ENCODE data around the gene SREBF1. TPM values are rescaled to one million over a fixed set of nuclear protein-coding genes. Genes with fewer than 3 reads are reported as not detected.
A peak's percentile ranks its signal among the peaks of the same experiment; 100 is the strongest.

The SREBF1 gene
- total and polyA plus RNA-seq, 3 donors from 2014 or later = 142 to 256 (median 239) TPM

DNA sequence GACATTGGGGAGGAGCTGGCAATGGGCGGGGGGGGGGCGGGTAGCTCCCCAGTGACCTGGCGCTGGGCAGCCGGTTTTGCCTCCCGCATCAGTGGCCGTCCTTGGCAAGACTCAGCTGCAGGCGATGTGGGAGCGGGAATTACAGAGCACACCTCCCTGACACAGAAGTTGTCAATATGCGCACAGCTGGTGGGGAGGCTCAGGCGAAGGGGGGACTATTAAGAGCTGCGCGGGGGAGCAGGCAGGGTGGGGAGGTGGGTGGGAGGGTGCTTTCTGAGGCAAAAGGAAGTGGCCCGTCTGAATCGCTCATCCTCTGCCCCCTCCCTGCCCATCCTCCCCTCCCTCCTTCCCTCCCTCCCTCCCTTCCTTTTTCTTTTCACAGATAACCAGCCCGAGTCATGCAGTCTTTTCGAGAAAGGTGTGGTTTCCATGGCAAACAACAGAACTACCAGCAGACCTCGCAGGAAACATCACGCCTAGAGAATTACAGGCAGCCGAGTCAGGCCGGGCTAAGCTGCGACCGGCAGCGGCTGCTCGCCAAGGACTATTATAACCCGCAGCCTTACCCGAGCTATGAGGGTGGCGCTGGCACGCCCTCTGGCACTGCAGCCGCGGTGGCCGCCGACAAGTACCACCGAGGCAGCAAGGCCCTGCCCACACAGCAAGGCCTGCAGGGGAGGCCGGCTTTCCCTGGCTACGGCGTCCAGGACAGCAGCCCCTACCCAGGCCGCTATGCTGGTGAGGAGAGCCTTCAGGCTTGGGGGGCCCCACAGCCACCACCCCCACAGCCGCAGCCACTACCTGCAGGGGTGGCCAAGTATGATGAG lies 44.0 kb downstream of the SREBF1 start:
- Histone ChIP-seq H3K27me3 (no peaks in the 10 kb centered on the region), H3K9me3 (no peaks in the 10 kb centered on the region), H3K4me1 (peaks cover 14% of the 10 kb centered on the region), H3K4me3 (no peak overlapping the region), H3K27ac (peak overlapping the region in 1 of 2 donors; percentile 18), H3K36me3 (ENCODE audit: low read depth, missing control alignments) (no peaks in the 10 kb centered on the region)
- intact Hi-C loops (cut with DNase I; ENCODE audit: low total_unique reads) = no loop called here
- TF ChIP-seq CTCF (IDR thresholded peaks at IDR 0.05) = no peak
- TF ChIP-seq POLR2A (IDR thresholded peaks at IDR 0.05) = no peak
- DNase-seq = peak; percentile 63
- 46 to 49% methylated on average over 21 to 36 of the region's 38 CpGs for WGBS, 2 donors

DNA sequence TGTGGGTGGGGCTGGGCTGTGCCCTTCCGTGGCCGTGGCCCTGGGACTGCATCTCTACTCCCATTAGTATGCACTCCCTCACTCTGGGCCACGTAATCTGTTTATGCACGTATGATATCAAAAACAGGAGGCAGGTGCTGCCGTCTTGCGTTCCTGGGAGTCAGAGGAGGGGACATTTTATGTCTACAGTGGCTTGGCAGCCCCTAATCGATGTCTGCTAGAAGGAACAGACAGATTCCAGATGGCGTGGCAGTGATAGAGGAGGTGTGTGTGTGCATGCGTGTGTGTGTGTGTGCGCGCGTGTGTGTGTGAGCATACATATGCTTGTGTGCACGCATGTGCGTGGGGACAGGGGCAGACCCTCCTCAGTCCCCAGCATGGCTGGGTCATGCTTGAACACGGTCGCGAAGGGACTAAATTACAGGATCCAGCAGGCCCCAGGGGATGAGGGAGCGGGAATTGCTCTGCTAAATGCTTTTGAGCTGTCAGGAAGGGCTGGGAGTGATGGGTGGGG lies 44.7 kb downstream of the SREBF1 start:
- 65 to 81% methylated on average over 13 to 18 of the region's 18 CpGs for WGBS, 2 donors
- H3K4me1 ChIP-seq = peaks cover 14% of the 10 kb centered on the region
- TF ChIP-seq CTCF (IDR thresholded peaks at IDR 0.05) (no peak), POLR2A (IDR thresholded peaks at IDR 0.05) (no peak)
- no peaks in the 10 kb centered on the region for H3K36me3 ChIP-seq (ENCODE audit: low read depth, missing control alignments)
- DNase-seq = no peak
- H3K9me3 ChIP-seq = no peaks in the 10 kb centered on the region
- no peak overlapping the region for H3K4me3 ChIP-seq
- intact Hi-C loops (cut with DNase I; ENCODE audit: low total_unique reads) = no loop called here
- no peak overlapping the region for H3K27ac ChIP-seq
- H3K27me3 ChIP-seq = no peaks in the 10 kb centered on the region

- 69 to 85% methylated on average over 26 of the region's 26 CpGs for WGBS, 2 donors
- Histone ChIP-seq H3K36me3 (ENCODE audit: low read depth, missing control alignments) (no peaks in the 10 kb centered on the region), H3K27ac (no peak overlapping the region), H3K4me1 (peaks cover 19% of the 10 kb centered on the region), H3K27me3 (no peaks in the 10 kb centered on the region), H3K4me3 (no peak overlapping the region), H3K9me3 (no peaks in the 10 kb centered on the region)
- DNase-seq = no peak
- TF ChIP-seq CTCF (IDR thresholded peaks at IDR 0.05) (no peak), POLR2A (IDR thresholded peaks at IDR 0.05) (no peak)
- intact Hi-C loops (cut with DNase I; ENCODE audit: low total_unique reads) = no loop called here
Observed at GRCh38 chr17:17790637-17791464, 45.9 kb downstream of the SREBF1 start.

DNA sequence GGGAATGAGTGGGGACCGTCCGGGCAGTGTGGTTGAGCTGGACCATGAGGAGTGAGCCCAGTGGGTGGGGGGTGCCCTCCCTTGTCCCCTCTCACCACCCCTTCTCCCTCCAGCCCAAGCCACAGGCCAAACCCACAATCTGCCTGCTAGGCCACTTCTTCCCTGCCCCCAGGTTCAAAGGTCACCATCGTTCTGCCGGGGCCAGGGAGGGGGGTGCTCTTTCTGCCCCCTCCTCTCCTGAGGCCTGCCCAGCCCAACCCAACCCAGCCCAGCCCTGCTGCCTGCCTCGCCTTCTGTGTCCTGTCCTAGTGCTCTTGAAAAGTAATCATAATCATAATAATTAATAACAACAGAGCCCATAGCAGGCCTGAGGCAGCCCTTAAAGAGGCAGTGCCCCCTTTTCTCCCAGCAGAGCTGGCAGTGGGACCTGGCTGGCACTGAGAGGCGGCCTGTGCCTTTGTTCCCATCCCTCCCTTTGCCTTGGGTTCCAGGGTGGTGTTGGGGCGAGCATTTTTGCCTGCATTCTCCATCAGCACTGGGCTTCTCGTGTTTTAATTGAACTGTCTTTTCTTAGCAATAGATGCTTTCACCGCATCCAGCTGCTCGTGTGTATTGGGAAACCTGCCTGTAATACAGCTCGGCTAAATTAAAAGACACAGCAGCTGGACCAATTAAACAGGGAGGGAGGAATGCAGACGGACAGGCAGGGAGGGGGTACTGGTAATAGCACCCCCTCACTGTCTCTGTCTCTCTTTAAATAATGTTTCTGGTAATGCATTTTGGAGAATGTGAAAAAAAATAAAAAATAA lies 46.8 kb downstream of the SREBF1 start:
- DNase-seq = no peak
- no peaks in the 10 kb centered on the region for H3K9me3 ChIP-seq
- intact Hi-C loops (cut with DNase I; ENCODE audit: low total_unique reads) = no loop called here
- 73 to 85% methylated on average over 12 of the region's 12 CpGs for WGBS, 2 donors
- no peaks in the 10 kb centered on the region for H3K36me3 ChIP-seq (ENCODE audit: low read depth, missing control alignments)
- TF ChIP-seq CTCF (IDR thresholded peaks at IDR 0.05) (no peak), POLR2A (IDR thresholded peaks at IDR 0.05) (no peak)
- no peaks in the 10 kb centered on the region for H3K27me3 ChIP-seq
- H3K4me3 ChIP-seq = no peak overlapping the region
- no peak overlapping the region for H3K27ac ChIP-seq
- peaks cover 27% of the 10 kb centered on the region for H3K4me1 ChIP-seq
